ENCODE results near the gene C1orf105.

The C1orf105 gene

DNA sequence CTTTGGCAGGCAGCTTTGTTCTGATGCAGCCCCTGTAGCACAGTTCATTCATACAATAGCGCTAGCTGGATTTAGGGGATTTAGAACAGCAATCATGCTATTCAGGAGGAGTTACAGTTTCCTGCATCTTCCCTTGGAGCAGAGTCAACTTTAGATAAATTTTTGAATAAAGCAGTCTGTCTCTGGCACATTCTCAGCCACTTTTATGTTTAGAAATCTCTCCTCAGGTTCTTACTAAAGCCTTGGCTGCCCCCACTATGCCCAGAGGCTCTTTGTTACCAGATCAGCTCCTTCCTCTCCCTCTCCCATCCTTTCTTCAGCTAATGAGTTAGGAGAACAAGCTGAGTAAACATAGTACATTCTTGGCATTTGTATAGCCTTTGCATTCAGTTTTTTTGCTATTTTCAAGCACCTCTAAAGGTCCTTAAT, 40.4 kb downstream of the C1orf105 start:
- H3K4me3 ChIP-seq (ENCODE audit: insufficient read depth, low read length, poor library complexity, severe bottlenecking): no peak overlapping the region
- H3K79me2 ChIP-seq (ENCODE audit: insufficient read depth, low read length): no peaks in the 10 kb centered on the region
- H3K9me2 ChIP-seq (replicated peaks; ENCODE audit: insufficient read depth, low read length): no peaks in the 10 kb centered on the region
- no peaks in the 10 kb centered on the region for H3F3A ChIP-seq (ENCODE audit: insufficient read depth)
- no peaks in the 10 kb centered on the region for H4K20me1 ChIP-seq (ENCODE audit: low read depth, low read length)
- TF ChIP-seq EZH2phosphoT487 (conservative IDR thresholded peaks at IDR 0.05; ENCODE audit: low read length): no peak
- TF ChIP-seq, protein P1, sequence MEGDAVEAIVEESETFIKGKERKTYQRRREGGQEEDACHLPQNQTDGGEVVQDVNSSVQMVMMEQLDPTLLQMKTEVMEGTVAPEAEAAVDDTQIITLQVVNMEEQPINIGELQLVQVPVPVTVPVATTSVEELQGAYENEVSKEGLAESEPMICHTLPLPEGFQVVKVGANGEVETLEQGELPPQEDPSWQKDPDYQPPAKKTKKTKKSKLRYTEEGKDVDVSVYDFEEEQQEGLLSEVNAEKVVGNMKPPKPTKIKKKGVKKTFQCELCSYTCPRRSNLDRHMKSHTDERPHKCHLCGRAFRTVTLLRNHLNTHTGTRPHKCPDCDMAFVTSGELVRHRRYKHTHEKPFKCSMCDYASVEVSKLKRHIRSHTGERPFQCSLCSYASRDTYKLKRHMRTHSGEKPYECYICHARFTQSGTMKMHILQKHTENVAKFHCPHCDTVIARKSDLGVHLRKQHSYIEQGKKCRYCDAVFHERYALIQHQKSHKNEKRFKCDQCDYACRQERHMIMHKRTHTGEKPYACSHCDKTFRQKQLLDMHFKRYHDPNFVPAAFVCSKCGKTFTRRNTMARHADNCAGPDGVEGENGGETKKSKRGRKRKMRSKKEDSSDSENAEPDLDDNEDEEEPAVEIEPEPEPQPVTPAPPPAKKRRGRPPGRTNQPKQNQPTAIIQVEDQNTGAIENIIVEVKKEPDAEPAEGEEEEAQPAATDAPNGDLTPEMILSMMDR (IDR thresholded peaks at IDR 0.05; ENCODE audit: insufficient read depth, low read length, poor library complexity, severe bottlenecking): no peak
- H3K9me3 ChIP-seq (ENCODE audit: insufficient read depth, low read length): no peaks in the 10 kb centered on the region
- no peak overlapping the region for H3K4me2 ChIP-seq (ENCODE audit: low read depth, low read length, poor library complexity, severe bottlenecking)
- no peak overlapping the region for H2AFZ ChIP-seq (ENCODE audit: low read depth, low read length, severe bottlenecking)
- H3K9ac ChIP-seq (ENCODE audit: low read length): no peak overlapping the region
- no peaks in the 10 kb centered on the region for H3K27me3 ChIP-seq (ENCODE audit: low read length)
- H3K36me3 ChIP-seq (ENCODE audit: low read length): no peaks in the 10 kb centered on the region
- H3K27ac ChIP-seq (ENCODE audit: low read depth, low read length): no peak overlapping the region

GRCh38 chr1:172465617-172466016, 45.1 kb downstream of the C1orf105 start:
- Histone ChIP-seq H3K9me2 (replicated peaks; ENCODE audit: insufficient read depth, low read length) (no peaks in the 10 kb centered on the region), H3K4me3 (ENCODE audit: insufficient read depth, low read length, poor library complexity, severe bottlenecking) (no peak overlapping the region), H3K9me3 (ENCODE audit: insufficient read depth, low read length) (no peaks in the 10 kb centered on the region), H3K4me2 (ENCODE audit: low read depth, low read length, poor library complexity, severe bottlenecking) (no peak overlapping the region), H3K27me3 (ENCODE audit: low read length) (no peaks in the 10 kb centered on the region), H3K27ac (ENCODE audit: low read depth, low read length) (no peak overlapping the region), H3K9ac (ENCODE audit: low read length) (no peak overlapping the region), H3K79me2 (ENCODE audit: insufficient read depth, low read length) (no peaks in the 10 kb centered on the region), H2AFZ (ENCODE audit: low read depth, low read length, severe bottlenecking) (no peak overlapping the region), H3F3A (ENCODE audit: insufficient read depth) (no peaks in the 10 kb centered on the region), H3K36me3 (ENCODE audit: low read length) (no peaks in the 10 kb centered on the region), H4K20me1 (ENCODE audit: low read depth, low read length) (no peaks in the 10 kb centered on the region)
- TF ChIP-seq EZH2phosphoT487 (conservative IDR thresholded peaks at IDR 0.05; ENCODE audit: low read length): no peak
- TF ChIP-seq, protein P1 (IDR thresholded peaks at IDR 0.05; ENCODE audit: insufficient read depth, low read length, poor library complexity, severe bottlenecking): no peak

GRCh38 chr1:172466795-172467407, 46.4 kb downstream of the C1orf105 start:
- TF ChIP-seq, protein P1 (IDR thresholded peaks at IDR 0.05; ENCODE audit: insufficient read depth, low read length, poor library complexity, severe bottlenecking): no peak
- TF ChIP-seq EZH2phosphoT487 (conservative IDR thresholded peaks at IDR 0.05; ENCODE audit: low read length): no peak
- Histone ChIP-seq H3K27ac (ENCODE audit: low read depth, low read length) (no peak overlapping the region), H3K4me2 (ENCODE audit: low read depth, low read length, poor library complexity, severe bottlenecking) (no peak overlapping the region), H3K9me2 (replicated peaks; ENCODE audit: insufficient read depth, low read length) (no peaks in the 10 kb centered on the region), H3K9me3 (ENCODE audit: insufficient read depth, low read length) (no peaks in the 10 kb centered on the region), H3K36me3 (ENCODE audit: low read length) (no peaks in the 10 kb centered on the region), H3K9ac (ENCODE audit: low read length) (no peak overlapping the region), H2AFZ (ENCODE audit: low read depth, low read length, severe bottlenecking) (no peak overlapping the region), H3K4me3 (ENCODE audit: insufficient read depth, low read length, poor library complexity, severe bottlenecking) (no peak overlapping the region), H3K27me3 (ENCODE audit: low read length) (no peaks in the 10 kb centered on the region), H3F3A (ENCODE audit: insufficient read depth) (no peaks in the 10 kb centered on the region), H3K79me2 (ENCODE audit: insufficient read depth, low read length) (no peaks in the 10 kb centered on the region), H4K20me1 (ENCODE audit: low read depth, low read length) (no peaks in the 10 kb centered on the region)

Measured in SU-DHL-6 (cell line).